GM19468 (cell line): ENCODE measurements around the gene NDC1.
"Not testable (repeated sequence)": the region's sequence is repeated elsewhere in the genome, so short reads cannot be mapped to it uniquely, and the experiment has no call there.

ENCODE experiments used
- ATAC-seq: cut with Tn5 transposase; IDR thresholded peaks from one replicate; pipeline ENCODE4 v1.9.1; 2021; ENCODE audit warnings: mild to moderate bottlenecking, moderate library complexity, moderate number of reproducible peaks; ENCODE audit not compliant: unreplicated experiment; ENCODE audit errors: extremely low read depth

NDC1 gene

DNA sequence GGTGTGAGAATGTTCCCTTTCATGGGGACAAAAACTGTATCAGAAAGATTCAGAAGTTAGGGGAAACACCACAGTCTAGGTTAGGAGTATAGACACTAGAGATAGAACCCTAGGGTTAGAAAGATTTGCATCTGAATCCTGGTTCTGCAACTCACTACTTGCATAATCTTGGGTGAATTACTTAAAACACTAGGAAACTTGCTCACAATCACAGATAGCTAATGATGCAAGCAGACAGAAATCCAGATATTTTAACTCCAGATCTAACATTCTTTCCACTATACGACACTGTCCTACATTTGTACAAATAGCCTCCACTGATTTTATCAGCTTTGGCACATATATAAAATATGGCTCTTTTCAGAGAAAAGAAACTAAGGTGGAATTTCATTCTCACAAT lies 68.3 kb downstream of the NDC1 start:
- ATAC-seq, result no peak

DNA sequence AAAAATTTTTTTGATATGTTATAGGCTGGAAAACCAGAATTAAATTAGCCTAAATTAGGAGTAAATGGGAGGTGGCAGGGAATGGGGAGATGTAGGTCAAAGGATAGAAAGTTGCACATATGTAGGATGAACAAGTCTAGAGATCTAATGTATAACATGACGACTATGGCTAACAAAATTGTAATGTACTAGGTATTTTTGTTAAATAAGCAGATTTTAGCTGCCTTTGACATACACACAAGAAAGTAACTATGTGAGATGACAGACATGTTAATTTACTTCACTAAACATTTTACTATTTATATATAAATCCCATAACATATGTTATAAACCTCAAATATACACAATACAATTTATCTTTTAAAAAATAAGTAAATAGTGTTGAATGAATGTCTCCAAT lies 68.9 kb downstream of the NDC1 start:
- ATAC-seq, result no peak

DNA sequence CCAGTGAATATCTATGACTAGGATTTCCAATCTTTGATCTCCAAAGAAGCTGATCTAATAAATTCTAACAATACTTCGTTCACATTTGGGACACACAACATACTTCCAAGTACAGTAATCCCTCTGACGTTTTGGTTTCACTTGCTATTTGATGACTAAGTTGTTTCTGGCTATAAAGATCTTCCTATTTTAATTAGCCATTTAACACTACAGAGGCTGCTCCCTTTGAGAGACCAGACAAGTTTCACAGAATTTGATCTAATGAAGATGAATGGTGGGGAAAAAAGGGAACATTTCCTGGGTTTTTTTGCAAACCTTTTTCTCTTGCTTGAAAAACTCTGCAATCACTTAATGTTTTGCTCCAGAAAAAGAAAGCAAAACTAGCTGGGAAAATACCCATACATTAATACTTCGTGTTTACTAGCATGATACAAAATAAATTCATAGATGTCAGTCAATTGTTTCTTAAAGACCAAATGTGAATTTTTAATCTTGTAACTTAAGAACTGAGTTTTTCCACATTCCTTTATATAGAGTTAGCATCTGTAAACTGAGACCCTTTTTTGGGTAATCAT lies 71.2 kb downstream of the NDC1 start:
- ATAC-seq, result no peak

DNA sequence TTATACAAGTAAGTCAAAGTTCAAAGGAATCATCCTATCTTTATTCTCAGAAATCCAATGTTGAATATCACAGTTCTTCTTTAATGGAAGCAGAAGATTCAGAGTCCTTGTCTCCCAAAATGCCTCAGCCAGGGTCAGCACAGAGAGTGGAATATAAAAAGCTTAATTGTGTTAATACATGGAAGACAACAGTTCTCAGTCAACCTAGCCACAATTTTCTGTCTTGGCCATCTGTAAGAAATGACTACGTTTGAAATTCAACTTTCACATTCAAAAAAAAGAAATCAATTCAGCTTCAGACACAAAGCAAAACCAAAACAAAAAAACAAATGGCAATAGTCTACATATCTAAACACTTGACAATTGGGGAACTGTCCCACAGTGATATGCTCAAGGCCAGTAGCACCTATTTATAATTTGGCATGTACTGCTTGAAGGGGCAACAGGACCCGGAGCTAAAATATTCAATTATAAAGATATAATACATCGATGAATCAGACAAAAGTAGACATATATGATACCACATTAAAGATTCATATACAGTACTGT lies 71.8 kb downstream of the NDC1 start:
- no peak for ATAC-seq

DNA sequence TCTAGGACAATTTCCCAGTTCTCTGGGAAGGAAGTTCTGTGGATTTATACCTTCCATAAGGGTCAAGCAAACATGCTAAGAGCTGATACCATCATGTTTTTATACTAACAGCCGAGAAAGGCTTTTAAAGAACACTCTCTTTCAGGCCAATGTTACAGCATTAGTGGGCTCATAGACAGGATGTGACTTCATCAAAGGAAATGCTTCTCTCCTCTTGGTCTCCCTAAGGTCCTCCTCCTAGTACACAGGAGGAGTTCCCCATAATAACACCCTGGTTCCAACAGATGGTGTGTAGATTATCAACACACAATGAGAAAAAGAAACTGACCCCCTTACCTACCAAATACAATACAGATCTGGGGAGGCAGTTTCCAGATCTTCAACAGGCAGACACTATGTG lies 72.4 kb downstream of the NDC1 start:
- ATAC-seq, result no peak

DNA sequence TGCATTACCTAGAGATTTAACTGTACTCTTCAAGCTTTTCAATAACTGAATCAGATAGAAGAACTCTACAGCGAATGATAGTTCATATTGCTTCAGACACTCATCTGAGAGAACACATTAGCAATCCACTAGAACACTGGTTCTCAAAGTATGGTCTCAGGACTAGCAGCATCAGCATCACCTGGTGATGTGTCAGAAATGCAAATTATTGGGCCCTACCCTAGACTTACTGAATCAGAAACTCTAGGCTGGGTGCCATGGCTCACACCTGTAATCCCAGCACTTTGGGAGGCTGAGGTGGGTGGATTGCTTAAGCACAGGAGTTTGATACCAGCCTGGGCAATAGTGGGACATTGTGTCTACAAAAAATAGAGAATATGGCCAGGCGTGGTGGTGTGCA lies 74.2 kb downstream of the NDC1 start:
- ATAC-seq, result no peak

DNA sequence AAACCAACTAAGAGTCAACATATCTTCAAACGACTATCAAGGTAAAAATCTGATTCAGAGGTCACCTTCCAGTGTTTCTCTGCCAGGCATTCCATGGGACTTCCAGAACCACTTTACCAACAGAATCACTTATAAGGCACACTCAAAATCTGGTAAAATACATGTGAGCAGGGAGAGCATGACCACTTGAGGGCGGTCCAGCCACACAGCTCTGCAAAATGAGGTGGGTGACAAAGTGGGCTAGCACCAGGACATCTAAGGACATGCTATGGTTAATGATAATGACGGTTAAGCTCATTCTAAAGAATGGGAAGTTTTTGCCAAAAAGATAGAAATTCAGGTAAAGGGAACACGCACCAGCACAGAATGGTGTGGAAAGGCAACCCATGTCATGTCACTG lies 74.6 kb downstream of the NDC1 start:
- ATAC-seq, result no peak

DNA sequence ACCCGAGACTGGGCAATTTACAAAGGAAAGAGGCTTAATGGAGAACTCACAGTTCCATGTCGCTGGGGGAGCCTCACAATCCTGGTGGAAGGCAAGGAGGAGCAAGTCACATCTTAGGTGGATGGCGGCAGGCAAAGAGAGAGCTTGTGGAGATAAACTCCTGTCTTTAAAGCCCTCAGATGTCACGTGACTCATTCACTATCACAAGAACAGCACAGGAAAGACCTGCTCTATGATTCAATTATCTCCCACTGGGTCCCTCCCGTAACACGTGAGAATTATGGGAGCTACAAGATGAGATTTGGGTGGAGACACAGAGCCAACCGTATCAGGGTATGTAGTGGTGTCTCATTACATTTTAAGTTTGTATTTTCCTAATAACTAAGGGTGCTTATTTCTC lies 77.6 kb downstream of the NDC1 start:
- not testable (repeated sequence) for ATAC-seq

DNA sequence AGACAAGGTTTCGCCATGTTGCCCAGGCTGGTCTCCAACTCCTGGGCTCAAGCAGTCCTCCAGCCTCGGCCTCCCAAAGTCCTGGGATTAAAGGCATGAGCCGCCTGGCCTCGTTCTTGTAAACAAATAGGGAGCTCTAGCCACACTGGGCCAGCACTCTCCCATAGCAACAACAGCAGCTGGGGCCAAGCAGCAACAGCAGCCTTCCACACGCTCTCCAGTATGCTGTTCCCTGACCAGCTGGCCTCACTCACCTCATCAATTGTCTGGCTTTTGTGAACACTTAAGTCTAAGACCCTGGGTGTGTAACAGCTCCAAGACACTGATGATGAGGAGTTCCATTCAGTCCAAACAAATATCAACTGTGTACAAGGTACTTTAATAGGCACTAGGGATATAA lies 82.2 kb downstream of the NDC1 start:
- ATAC-seq, result no peak

DNA sequence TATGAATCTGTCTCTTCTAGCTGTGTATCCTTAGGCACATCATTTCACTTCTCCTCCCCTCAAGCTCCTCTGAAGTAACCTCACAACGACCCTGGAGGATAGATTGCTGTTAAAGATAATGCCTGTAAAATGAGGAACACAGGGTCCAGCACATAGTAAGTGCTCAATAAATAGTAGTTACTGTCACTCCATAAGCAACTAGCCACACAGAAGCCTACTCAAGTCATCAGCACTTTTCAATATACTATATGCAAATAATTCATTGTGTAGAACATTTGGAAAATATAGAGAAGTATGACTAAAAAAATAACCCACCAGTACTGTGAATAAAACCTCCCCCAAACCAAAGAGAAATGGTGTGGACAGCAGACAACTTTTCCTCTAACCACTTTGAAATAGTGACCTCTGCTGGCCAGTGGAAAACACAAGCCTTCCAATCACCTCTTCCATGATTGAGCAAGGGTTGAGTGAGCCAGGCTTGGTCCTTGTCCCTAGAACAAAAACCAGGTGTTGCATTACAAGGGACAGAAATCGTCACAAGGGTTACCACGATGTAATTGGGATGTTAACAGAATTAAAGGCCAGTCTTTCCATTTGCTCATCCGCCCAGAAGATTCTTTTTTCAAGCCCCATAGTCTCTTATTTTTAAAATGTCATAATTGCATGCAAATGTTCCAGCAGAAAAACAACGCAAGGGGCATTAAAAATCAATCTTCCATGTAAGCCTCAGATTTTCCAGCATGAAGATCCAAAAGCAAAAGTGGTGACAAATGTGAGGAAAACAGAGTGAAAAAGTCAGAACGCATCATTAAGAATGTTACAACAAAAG lies 83.4 kb downstream of the NDC1 start:
- ATAC-seq, result no peak

DNA sequence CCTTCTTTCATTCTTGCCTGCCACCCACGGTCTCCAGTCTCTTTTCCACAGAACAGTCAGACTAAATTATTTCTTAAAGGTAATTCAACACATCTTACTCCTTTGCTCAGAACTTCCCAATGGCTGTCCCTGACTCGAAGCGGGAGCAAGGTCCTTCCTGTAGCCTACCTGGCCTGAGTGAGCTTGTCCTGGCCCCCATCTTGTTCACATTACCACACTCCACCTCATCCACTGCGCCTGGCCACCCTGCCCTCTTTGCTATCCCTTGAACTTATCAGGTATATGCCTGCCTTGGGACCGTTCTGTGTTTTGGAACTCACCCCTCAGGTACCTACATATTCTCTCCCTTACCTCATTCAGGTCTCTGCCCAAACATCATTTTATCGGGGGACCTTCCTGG lies 85.8 kb downstream of the NDC1 start:
- no peak for ATAC-seq

DNA sequence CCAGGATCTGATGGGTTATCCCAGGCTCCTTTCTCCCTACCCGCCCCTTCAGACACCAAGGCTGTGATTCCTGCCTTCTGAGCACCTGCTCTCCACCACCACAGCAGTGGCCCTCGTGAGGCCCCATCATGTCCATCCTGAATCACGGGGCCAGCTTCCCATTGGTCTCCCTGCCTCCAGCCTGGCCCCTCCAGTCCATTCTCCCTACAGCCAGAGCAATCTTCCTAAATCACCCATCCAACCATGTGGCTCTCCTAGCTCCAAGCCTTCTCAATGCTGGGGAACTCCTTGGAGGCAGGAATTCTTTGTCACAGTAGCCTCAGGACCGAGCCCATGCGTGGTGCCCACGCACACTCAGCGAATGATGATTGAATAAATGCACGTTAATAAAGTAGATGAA lies 90.3 kb downstream of the NDC1 start:
- ATAC-seq, result no peak

DNA sequence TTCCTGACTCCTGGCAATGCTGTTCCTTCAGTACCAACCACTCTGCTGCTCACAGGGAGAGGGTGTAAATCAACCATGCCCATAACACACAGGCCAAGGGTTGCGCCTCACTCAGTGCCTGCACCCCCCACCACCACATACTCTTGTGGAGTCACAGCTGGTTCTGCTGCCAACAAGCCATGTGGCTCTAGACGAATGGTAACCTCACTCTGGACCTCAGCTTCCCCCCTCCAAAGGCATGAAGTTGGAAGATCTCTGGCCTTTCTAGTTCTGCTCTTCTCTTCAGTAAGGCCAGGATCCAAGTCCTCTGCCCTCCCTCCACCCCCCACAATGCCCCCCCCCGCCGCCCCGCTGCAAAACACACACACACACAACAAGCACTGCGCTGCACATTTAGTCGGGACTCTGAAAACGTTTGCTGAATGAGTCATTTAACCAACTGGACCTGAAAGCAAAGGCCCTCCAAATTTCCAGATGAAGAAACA lies 97.4 kb downstream of the NDC1 start:
- ATAC-seq, result no peak

DNA sequence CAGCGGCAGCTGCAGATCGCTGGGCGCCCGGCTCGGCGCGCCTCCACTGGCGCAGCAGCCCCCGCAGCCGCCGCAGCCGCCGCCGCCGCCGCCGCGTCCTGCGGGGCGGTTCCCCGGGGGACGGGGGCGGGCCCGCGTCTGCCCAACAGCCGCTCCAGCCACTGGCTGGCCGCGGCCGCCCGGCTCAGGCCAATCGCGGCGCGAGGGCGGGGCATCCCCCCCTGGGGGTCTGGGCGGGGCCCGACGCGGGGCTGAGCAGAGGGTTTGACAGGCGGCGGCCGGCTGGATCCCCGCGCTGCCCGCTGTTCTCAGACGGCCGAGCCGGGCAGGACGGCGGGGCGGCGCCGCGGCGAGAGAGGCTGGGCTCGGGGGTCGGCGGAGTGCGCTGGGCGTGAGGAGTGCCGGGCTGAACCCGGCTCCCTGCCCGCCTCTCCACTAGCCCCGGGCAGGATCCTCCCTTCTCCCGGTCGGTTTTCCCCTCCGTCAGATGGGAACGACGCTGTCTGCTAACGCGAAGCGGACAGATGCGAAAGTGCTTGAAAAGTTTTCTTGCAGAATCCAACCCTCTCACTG lies 98.9 kb downstream of the NDC1 start, which contains the start of gene GLIS1:
GLIS1 (minus strand) TSS at position 56 of the 573 bp plus-strand sequence. CDS start 1,100 bp downstream, outside the sequence.
- ATAC-seq, result peak; percentile 73

DNA sequence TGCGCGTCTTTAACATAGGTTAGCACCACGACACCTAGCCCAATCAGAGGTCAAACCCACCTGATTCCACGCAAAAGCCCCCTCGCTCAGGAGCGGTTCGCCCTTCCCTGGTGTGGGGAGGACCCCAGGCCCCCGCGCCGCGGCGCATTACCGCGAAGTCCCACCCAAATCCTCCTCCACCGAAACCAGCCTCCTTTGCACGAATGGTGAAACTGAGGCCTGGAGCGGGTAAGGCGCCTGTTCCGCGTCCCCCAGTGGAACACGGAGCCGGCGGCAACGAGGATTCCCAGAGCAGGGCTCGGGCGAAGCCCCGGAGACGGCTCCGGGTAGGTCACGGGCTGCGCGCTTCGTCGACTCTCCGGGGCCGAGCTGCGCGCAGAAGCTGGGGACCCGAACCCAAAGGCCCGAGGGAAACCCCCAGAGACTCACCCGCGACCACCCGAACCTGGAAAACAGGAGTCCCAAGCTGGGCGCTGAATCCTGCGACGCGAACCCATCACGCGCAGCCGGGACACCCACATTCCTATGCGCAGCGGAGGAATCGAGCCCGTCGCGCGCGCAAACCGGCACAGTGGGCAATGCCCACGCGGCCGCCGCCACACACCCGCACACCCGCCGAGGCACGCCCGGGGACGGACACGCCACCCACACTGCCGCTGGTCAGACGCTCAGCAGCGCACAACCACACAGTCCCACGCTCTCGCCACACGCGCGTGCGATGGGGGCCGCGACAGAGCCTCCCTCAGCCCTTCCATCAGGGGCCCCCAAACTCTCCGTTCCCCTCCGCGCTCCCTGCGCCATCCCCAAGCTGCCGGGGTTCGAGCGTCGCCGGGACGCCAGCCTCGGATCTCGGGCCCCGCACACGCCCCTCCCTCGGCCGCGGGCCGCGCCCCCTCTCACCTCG lies 99.6 kb downstream of the NDC1 start:
- no peak for ATAC-seq

DNA sequence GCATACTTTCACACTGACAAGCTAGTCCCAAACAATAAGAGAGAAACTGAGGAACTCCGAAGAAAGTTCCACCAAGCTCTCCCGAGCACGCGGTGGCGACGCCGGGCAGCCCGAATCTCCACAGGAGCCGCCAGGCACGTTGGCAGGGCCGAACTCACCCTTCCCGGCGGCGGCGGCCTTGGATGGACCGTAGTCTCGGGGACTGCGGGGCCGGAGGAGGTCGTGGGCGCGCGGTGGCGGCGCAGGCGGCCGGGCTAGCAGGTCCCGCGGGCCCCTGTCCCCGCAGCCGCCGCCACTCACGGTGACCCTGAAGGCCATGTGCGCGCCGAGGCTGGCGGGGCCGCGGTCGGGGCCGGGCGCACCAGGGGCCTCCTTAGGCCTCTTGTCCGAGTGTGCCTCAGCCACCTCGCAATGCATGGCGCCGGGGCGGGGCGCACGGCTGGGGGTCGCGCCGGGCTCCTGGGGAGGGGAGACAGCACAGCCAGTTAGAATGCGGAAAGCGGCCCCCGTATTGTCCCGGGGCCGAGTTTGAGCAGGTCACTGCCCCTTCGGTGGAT lies 100.4 kb downstream of the NDC1 start:
- no peak for ATAC-seq

DNA sequence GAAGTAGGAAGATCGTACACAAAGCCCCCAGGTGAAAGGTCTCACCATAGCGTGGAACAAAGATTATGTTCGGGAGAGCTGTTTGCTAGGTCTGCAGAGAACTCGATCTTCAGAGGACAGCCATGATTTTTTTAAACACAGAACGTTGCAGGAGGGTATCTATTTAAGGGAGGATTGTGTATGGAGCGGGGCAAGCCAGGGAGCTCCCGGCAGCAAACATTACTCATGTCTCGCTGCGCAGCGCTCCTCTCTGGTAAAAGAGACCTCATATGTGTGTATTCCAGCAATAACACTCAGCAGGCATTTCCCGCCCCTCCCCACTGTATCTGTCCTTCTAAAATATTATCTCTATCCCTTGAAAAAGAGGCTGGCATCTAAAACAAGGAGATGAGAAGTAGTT lies 101.8 kb downstream of the NDC1 start:
- ATAC-seq, result no peak

DNA sequence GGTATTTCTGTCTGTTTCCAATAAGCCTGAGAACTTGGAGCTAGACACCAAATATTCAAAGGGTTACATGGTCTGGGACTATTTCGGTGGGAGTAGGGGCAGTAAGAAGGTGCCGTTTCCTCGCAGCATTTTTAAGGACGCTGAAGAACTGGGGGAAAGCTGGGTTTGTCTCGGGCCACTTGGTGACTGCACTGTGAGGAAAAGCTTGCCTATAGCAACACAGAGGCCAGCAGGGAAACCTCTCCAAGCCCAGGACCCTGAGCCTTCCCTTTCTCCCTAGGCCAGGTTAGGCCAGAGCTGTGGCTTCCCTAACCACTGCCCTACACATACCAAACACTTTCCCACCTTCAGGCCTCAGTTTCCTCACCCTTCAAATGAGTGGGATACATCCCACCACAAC lies 102.4 kb downstream of the NDC1 start:
- ATAC-seq, result no peak

DNA sequence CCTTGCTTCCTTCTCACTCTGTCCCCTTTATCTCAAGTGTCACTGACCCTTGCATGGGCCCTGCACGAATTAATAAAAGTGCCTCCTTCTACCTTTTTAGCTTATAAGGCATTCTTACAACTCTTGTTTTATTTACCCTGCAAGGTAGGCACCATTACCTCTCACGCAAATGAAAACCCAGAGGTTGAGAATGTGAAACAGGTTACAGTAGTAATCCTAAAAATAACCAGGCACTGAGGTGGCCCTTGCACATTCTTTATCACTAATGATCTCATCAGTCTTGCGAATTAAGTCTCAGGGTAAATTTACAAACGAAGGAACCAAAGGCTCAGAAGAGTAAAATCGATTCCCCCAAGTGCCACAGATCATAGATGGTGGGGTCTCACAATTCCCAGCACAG lies 102.8 kb downstream of the NDC1 start:
- no peak for ATAC-seq

DNA sequence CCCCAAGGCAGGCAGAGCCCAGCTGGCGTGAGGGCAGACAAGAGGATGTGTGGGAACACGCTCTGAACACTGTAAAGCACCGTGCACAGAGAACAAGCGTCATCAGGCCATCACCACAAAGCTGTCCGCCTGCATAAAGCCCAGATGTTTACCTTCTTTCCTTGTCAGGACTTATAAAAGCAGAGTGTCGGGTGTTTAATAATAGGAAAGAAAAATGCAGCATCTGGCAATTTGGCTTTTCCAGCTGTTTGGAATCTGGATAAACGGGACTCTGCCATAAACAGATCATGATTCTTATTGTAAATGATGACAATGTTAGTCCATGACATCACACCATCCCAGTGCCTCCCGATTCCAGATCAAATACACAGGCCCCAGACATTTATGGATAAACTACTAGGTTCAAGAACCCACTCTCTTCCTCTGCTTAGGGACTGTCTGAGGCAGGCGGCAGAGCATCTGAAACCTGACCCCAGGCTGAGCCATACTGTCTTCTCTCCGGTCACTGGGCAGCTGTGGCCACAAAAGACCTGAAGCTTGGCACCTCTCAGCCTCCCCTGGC lies 103.4 kb downstream of the NDC1 start:
- no peak for ATAC-seq
